Measurements from ENCODE around the gene VBP1. TPM values are rescaled to one million over a fixed set of nuclear protein-coding genes. Genes with fewer than 3 reads are reported as not detected.
A peak's percentile ranks its signal among the peaks of the same experiment; 100 is the strongest.

VBP1 gene, protein sequence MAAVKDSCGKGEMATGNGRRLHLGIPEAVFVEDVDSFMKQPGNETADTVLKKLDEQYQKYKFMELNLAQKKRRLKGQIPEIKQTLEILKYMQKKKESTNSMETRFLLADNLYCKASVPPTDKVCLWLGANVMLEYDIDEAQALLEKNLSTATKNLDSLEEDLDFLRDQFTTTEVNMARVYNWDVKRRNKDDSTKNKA
- polyA plus RNA-seq (27.9 to 66.8 TPM (median 35.6 TPM) in 3 replicates), polyA minus RNA-seq (1.1 to 28.0 TPM (median 11.2 TPM) in 3 replicates)
- polyA plus RNA-seq (2011; ENCODE audit: low read depth), result 49.1 TPM
- polyA plus RNA-seq (2011; cell fraction: cytosol; rRNA removed), result 38.5 and 87.8 TPM in 2 replicates
- 24.0 and 25.9 TPM in 2 replicates for polyA plus RNA-seq (2011; cell fraction: nucleus; rRNA removed)
- 27.1 and 36.9 TPM in 2 replicates for polyA plus RNA-seq (2012; ENCODE audit: low replicate concordance)
- polyA minus RNA-seq (2011; cell fraction: cytosol; rRNA and poly(A)+ RNA removed), result 16.5 TPM
- polyA minus RNA-seq (2011; cell fraction: nucleus; rRNA and poly(A)+ RNA removed), result 4.4 and 9.5 TPM in 2 replicates

DNA sequence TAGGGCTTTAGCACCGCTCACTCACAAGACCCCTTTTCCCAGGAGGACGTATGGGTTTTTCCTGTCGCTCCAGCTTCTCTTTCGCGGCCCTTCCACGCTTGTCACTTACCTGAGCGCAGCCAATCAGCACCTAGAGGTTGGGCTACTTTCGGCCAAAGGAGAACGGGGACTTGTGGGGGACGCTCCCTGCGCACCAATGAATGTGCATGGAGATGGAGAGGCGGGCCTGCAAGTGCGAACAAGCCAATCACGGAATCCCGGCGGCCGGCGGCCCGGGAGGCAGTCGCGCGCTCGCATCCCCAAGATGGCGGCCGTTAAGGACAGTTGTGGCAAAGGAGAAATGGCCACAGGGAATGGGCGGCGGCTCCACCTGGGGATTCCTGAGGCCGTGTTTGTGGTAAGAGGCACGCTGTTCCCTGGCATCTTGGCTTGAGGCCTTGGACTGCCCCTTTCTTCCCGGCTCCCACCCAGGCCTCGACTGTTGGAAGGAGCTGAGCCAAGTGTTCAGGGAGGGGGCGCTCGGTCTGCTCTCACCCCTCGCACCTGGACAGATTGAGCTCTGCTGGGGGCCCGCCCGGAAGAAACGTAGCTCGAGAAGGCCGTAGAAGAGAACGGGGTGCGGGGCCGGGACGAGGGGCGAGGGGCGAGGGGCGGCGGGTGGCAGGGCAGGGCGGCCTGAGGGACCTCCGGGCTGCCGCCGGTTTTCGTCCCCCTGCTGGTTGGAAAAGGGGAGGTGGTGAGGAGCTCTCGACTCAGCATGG lies at the start of gene VBP1:
VBP1 (plus strand) TSS at position 282 of the 761 bp plus-strand sequence; CDS start at position 305, 23 bp downstream.
- H3K36me3 ChIP-seq (ENCODE audit: control insufficient read depth in 2 of 2, extremely low read depth in 1 of 2, insufficient read depth in 2 of 2, low read length in 2 of 2), result no peaks in the 10 kb centered on the region
- H3K27me3 ChIP-seq (ENCODE audit: control insufficient read depth, extremely low read depth, insufficient read depth, low read length), result no peaks in the 10 kb centered on the region
- H3K27ac ChIP-seq (ENCODE audit: control insufficient read depth, insufficient read depth, low read length), result peak within 1 kb of the TSS; percentile 59
- peak within 1 kb of the TSS; percentile 57 to 80 (median 77) for H3K4me3 ChIP-seq (ENCODE audit: control insufficient read depth in 2 of 3, extremely low read depth in 1 of 3, insufficient read depth in 2 of 3, low read depth in 1 of 3, low read length in 3 of 3)
- H3K4me2 ChIP-seq (ENCODE audit: control insufficient read depth, extremely low read depth, insufficient read depth, low read depth, low read length), result peak within 1 kb of the TSS; percentile 84
- no peaks in the 10 kb centered on the region for H3K9me3 ChIP-seq (ENCODE audit: control insufficient read depth, low read depth, low read length)
- no peak for TF ChIP-seq EZH2 (IDR thresholded peaks at IDR 0.05; ENCODE audit: low read length)
- TF ChIP-seq, protein P1, sequence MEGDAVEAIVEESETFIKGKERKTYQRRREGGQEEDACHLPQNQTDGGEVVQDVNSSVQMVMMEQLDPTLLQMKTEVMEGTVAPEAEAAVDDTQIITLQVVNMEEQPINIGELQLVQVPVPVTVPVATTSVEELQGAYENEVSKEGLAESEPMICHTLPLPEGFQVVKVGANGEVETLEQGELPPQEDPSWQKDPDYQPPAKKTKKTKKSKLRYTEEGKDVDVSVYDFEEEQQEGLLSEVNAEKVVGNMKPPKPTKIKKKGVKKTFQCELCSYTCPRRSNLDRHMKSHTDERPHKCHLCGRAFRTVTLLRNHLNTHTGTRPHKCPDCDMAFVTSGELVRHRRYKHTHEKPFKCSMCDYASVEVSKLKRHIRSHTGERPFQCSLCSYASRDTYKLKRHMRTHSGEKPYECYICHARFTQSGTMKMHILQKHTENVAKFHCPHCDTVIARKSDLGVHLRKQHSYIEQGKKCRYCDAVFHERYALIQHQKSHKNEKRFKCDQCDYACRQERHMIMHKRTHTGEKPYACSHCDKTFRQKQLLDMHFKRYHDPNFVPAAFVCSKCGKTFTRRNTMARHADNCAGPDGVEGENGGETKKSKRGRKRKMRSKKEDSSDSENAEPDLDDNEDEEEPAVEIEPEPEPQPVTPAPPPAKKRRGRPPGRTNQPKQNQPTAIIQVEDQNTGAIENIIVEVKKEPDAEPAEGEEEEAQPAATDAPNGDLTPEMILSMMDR (optimal IDR thresholded peaks at IDR 0.05 in 1 of 3, IDR thresholded peaks at IDR 0.05 in 1 of 3, conservative IDR thresholded peaks at IDR 0.05 in 1 of 3; ENCODE audit: extremely low read depth in 1 of 3, insufficient read depth in 2 of 3, low read length in 3 of 3), result peak; percentile 25 to 36 (median 26)
- peak within 1 kb of the TSS; percentile 89 for H2AFZ ChIP-seq (ENCODE audit: control insufficient read depth, low read length)
- no peak for FAIRE-seq
- peaks cover 4% of the 10 kb centered on the region for H3K4me1 ChIP-seq (ENCODE audit: control insufficient read depth, extremely low read depth, insufficient read depth, low read length)
- peak within 1 kb of the TSS; percentile 76 for H3K9ac ChIP-seq (ENCODE audit: control insufficient read depth, extremely low read depth, insufficient read depth, low read length)
- peaks cover 27% of the 10 kb centered on the region for H3K79me2 ChIP-seq (ENCODE audit: control insufficient read depth, insufficient read depth, low read length)
- peak; percentile 75 for DNase-seq (ENCODE audit: low read depth, low spot score)
- H3K9me1 ChIP-seq (ENCODE audit: control insufficient read depth, extremely low read depth, insufficient read depth, low read length), result no peaks in the 10 kb centered on the region
- H4K20me1 ChIP-seq (ENCODE audit: control insufficient read depth, extremely low read depth, insufficient read depth, low read length), result no peaks in the 10 kb centered on the region
- dilution Hi-C loops (cut with MboI; ENCODE audit: extremely low pct_ligation_motif_present, low sequenced_read_pairs), result no loop called here

DNA sequence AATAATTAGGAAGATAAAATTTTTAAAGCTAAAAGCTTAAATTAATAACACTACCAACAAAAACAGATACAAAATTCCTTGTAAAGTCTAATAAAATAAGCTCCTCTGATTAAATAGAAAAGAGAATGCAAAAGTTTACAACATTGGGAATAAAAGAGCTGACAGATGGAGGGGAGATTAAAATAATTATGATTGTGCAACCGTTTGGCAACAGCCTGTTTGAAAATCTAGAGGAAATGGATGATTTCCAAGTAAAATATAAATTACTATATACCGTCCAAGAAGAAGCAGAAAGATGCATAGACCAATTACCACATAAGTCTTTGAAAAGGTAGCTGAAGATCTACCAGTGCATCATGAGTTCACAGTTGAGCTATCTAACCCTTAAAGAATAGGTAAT lies 46.4 kb upstream of the VBP1 start:
- TF ChIP-seq, protein P1 (optimal IDR thresholded peaks at IDR 0.05 in 1 of 3, IDR thresholded peaks at IDR 0.05 in 1 of 3, conservative IDR thresholded peaks at IDR 0.05 in 1 of 3; ENCODE audit: extremely low read depth in 1 of 3, insufficient read depth in 2 of 3, low read length in 3 of 3), result no peak
- no peak for TF ChIP-seq EZH2 (IDR thresholded peaks at IDR 0.05; ENCODE audit: low read length)
- H3K36me3 ChIP-seq (ENCODE audit: control insufficient read depth in 2 of 2, extremely low read depth in 1 of 2, insufficient read depth in 2 of 2, low read length in 2 of 2), result no peaks in the 10 kb centered on the region
- no peak overlapping the region for H3K4me2 ChIP-seq (ENCODE audit: control insufficient read depth, extremely low read depth, insufficient read depth, low read depth, low read length)
- H3K4me1 ChIP-seq (ENCODE audit: control insufficient read depth, extremely low read depth, insufficient read depth, low read length), result no peaks in the 10 kb centered on the region
- H4K20me1 ChIP-seq (ENCODE audit: control insufficient read depth, extremely low read depth, insufficient read depth, low read length), result no peaks in the 10 kb centered on the region
- H3K27ac ChIP-seq (ENCODE audit: control insufficient read depth, insufficient read depth, low read length), result no peak overlapping the region
- H3K27me3 ChIP-seq (ENCODE audit: control insufficient read depth, extremely low read depth, insufficient read depth, low read length), result no peaks in the 10 kb centered on the region
- H3K9me1 ChIP-seq (ENCODE audit: control insufficient read depth, extremely low read depth, insufficient read depth, low read length), result no peaks in the 10 kb centered on the region
- DNase-seq (ENCODE audit: low read depth, low spot score) (no peak), FAIRE-seq (no peak)
- H2AFZ ChIP-seq (ENCODE audit: control insufficient read depth, low read length), result no peak overlapping the region
- dilution Hi-C loops (cut with MboI; ENCODE audit: extremely low pct_ligation_motif_present, low sequenced_read_pairs), result no loop called here
- no peak overlapping the region for H3K4me3 ChIP-seq (ENCODE audit: control insufficient read depth in 2 of 3, extremely low read depth in 1 of 3, insufficient read depth in 2 of 3, low read depth in 1 of 3, low read length in 3 of 3)
- no peaks in the 10 kb centered on the region for H3K79me2 ChIP-seq (ENCODE audit: control insufficient read depth, insufficient read depth, low read length)
- no peak overlapping the region for H3K9ac ChIP-seq (ENCODE audit: control insufficient read depth, extremely low read depth, insufficient read depth, low read length)
- no peaks in the 10 kb centered on the region for H3K9me3 ChIP-seq (ENCODE audit: control insufficient read depth, low read depth, low read length)

Data from keratinocyte (primary cell).